Osteocyte (in vitro differentiated cells): Measurements from ENCODE around the gene DDAH1. TPM values are rescaled to one million over a fixed set of nuclear protein-coding genes. Genes with fewer than 3 reads are reported as not detected.

ENCODE experiments used
- DNase-seq: peaks from one replicate; pipeline ENCODE4 v3.0.0; 2021; ENCODE audit warnings: mixed read lengths; ENCODE audit not compliant: unreplicated experiment; ENCODE audit errors: extremely low spot score
- H3K27ac Mint-ChIP-seq: one replicate; pipeline ENCODE4 v1.8.0; 2021; ENCODE audit warnings: mild to moderate bottlenecking, mixed read lengths; ENCODE audit not compliant: unreplicated experiment
- H3K27me3 Mint-ChIP-seq: one replicate; pipeline ENCODE4 v1.8.0; 2021; ENCODE audit warnings: mixed read lengths; ENCODE audit not compliant: unreplicated experiment
- H3K36me3 Mint-ChIP-seq: one replicate; pipeline ENCODE4 v1.8.0; 2021; ENCODE audit warnings: mixed read lengths; ENCODE audit not compliant: unreplicated experiment
- H3K4me1 Mint-ChIP-seq: one replicate; pipeline ENCODE4 v1.8.0; 2021; ENCODE audit warnings: mixed read lengths; ENCODE audit not compliant: unreplicated experiment
- H3K4me3 Mint-ChIP-seq: one replicate; pipeline ENCODE4 v1.8.0; 2021; ENCODE audit warnings: mild to moderate bottlenecking, moderate library complexity, mixed read lengths; ENCODE audit not compliant: unreplicated experiment
- H3K9me3 Mint-ChIP-seq: one replicate; pipeline ENCODE4 v1.8.0; 2021; ENCODE audit warnings: mixed read lengths; ENCODE audit not compliant: unreplicated experiment
- CTCF ChIP-seq: fragments of 200-600 bp; sonication (generic); IDR thresholded peaks from 2 replicates; pipeline ENCODE4 v1.5.0; 2021; ENCODE audit warnings: antibody characterized with exemption, mild to moderate bottlenecking, moderate library complexity
- total RNA-seq: library from RNA; stranded (reverse); gene quantifications from 2 replicates; pipeline ENCODE4 v1.2.1, GENCODE V29; 2021

DDAH1 gene
- total RNA-seq, 1 donor from 2014 or later = 46.8 TPM

DNA sequence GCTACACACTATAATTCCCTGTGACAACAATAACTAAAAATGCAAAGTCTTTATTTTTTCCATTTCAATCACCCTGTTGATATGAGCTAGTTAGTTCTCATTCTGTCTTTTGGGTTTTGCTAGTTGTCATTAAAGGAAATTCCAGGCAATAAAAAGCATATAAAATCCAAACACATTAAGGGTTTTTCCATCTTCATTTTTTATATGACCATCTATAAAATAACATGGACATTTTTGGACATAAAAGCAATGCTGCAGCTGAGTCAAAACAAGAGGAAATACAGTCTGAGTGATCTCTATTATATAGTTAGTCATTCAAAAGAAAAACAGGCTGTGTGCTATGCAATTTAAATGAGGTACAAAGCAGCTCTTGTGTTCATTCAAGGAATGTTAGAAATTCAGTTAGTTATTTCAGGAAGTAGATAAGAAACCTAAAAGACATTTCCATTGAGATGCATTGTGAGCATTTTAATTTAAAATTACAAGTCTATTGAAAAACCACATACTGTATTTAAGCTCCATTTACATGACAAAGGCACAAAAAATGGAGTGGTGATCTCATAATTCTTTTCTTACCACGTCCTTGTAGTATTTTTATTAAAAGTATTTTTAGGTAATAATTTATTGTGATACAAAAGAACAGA lies 121.2 kb downstream of the DDAH1 start:
- peaks cover 59% of the 10 kb centered on the region for H3K4me1 Mint-ChIP-seq
- peaks cover 23% of the 10 kb centered on the region for H3K36me3 Mint-ChIP-seq
- H3K9me3 Mint-ChIP-seq = peaks cover 3% of the 10 kb centered on the region
- DNase-seq = no peak
- H3K27ac Mint-ChIP-seq = peak overlapping the region; percentile 84
- no peak for TF ChIP-seq CTCF
- H3K4me3 Mint-ChIP-seq = no peak overlapping the region
- no peaks in the 10 kb centered on the region for H3K27me3 Mint-ChIP-seq

DNA sequence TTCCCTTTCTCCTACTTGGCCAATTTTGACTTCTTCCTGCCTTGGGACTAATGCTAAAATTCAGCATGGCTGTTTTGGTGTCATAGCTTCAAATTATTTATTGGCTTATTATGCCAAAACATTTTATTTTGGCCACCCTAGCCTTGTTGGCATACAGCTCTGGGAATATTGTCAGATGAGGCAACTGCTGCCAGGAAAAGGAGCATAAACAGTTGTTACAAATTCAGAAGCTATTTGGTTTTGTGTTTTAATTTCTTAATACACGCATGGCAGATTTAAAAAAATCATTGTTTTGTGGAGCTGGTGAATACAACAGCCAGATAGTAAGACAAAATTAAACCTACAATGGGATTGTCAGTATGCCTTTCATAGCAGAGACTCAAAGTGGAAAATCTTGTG lies 121.7 kb downstream of the DDAH1 start:
- Mint-ChIP-seq H3K9me3 (peaks cover 3% of the 10 kb centered on the region), H3K4me1 (peaks cover 59% of the 10 kb centered on the region), H3K36me3 (peaks cover 20% of the 10 kb centered on the region), H3K27me3 (no peaks in the 10 kb centered on the region), H3K27ac (peak overlapping the region; percentile 84), H3K4me3 (peak overlapping the region; percentile 21)
- no peak for DNase-seq
- TF ChIP-seq CTCF = no peak

DNA sequence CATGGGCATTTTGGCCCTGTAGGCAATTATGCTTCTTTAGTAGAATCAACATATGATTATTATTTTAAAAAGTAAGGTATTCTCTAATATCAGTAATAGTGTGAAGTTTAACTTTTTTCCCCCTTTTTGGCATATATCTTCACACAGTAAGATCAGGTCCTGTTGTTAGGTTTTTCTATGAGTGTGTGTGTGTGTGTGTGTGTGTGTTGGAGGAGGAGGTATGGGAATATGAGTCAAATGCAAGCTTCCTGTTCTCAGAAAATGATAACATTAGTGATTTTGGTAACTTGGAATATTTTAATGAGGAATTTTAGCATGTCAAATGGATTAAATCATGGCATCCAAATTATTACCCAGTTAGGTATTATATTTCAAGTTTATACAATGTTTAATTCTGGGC lies 122.8 kb downstream of the DDAH1 start:
- no peaks in the 10 kb centered on the region for H3K27me3 Mint-ChIP-seq
- peak overlapping the region; percentile 84 for H3K27ac Mint-ChIP-seq
- TF ChIP-seq CTCF = no peak
- no peak for DNase-seq
- no peak overlapping the region for H3K4me3 Mint-ChIP-seq
- peaks cover 20% of the 10 kb centered on the region for H3K36me3 Mint-ChIP-seq
- H3K4me1 Mint-ChIP-seq = peaks cover 63% of the 10 kb centered on the region
- no peaks in the 10 kb centered on the region for H3K9me3 Mint-ChIP-seq

DNA sequence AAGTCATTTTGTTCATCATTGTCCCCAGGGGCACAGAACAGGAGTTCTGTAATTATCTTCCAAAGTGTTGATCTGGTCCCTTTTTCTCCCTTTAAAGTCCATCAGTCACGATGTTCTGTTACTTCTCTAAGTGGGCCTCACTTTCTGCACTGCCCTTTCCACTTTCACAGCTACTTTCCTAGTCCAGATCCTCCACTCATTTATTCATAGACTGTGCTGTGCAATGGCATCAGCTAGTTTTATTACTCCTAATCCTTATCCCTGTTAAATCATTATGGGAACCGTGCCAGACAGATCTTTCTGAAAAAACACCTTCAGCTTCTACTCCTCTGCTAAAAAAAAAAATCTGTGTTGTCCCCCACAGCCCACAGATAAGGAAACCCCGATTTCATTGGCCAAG lies 124.5 kb downstream of the DDAH1 start:
- DNase-seq = no peak
- Mint-ChIP-seq H3K9me3 (no peaks in the 10 kb centered on the region), H3K27me3 (no peaks in the 10 kb centered on the region), H3K36me3 (peaks cover 20% of the 10 kb centered on the region), H3K4me1 (peaks cover 63% of the 10 kb centered on the region), H3K27ac (peak overlapping the region; percentile 84), H3K4me3 (no peak overlapping the region)
- no peak for TF ChIP-seq CTCF

GRCh38 chr1:85339656-85340399 lies 125.1 kb downstream of the DDAH1 start:
- Mint-ChIP-seq H3K36me3 (peaks cover 24% of the 10 kb centered on the region), H3K4me1 (peaks cover 65% of the 10 kb centered on the region), H3K4me3 (no peak overlapping the region), H3K9me3 (peaks cover 2% of the 10 kb centered on the region), H3K27ac (peak overlapping the region; percentile 84), H3K27me3 (no peaks in the 10 kb centered on the region)
- no peak for TF ChIP-seq CTCF
- no peak for DNase-seq
